Activated T-helper 1 cell treated with anti-CD3 and anti-CD28 coated beads, Interleukin-12 subunit alpha, Interleukin-12 subunit beta, Interleukin-2, Interleukin-4 antibody, amounts not matched to agents 30 ng/mL and 10 ng/mL and 1 ng/mL, durations not matched to agents 14 hours and 24 hours and 36 hours (primary cell): ENCODE results near the gene KMO. TPM values are rescaled to one million over a fixed set of nuclear protein-coding genes. Genes with fewer than 3 reads are reported as not detected.
A peak's percentile ranks its signal among the peaks of the same experiment; 100 is the strongest.

ENCODE experiments used
- DNase-seq: peaks from one replicate; pipeline ENCODE4 v3.0.0; 2021; ENCODE audit warnings: low spot score
- H3K27ac Mint-ChIP-seq: one replicate; pipeline ENCODE4 v1.8.0; 2021; ENCODE audit warnings: mild to moderate bottlenecking, mixed read lengths
- H3K27me3 Mint-ChIP-seq: one replicate; pipeline ENCODE4 v1.8.0; 2022; ENCODE audit warnings: mild to moderate bottlenecking, moderate library complexity, mixed read lengths; ENCODE audit not compliant: insufficient read depth
- H3K36me3 Mint-ChIP-seq: one replicate; pipeline ENCODE4 v1.8.0; 2021; ENCODE audit warnings: low read depth, mixed read lengths
- H3K4me1 Mint-ChIP-seq: one replicate; pipeline ENCODE4 v1.8.0; 2021; ENCODE audit warnings: low read depth, mixed read lengths
- H3K4me3 Mint-ChIP-seq: one replicate; pipeline ENCODE4 v1.8.0; 2021; ENCODE audit warnings: mild to moderate bottlenecking, moderate library complexity, mixed read lengths
- H3K9me3 Mint-ChIP-seq: one replicate; pipeline ENCODE4 v1.8.0; 2021; ENCODE audit warnings: mixed read lengths
- intact Hi-C: fragments of 100-400 bp; cut with micrococcal nuclease; formaldehyde crosslinking; loops from one replicate; pipeline ENCODE4 v1.15.1; 2024
- total RNA-seq: library from RNA; stranded (reverse); gene quantifications from 2 replicates; pipeline ENCODE4 v1.2.3, GENCODE V29; 2022

The KMO gene
- total RNA-seq, 1 donor from 2014 or later, result not detected

GRCh38 chr1:241639623-241640148 lies 107.5 kb downstream of the KMO start:
- intact Hi-C loops, result loop anchor here (1.0 to 2.0 kb wide), 7 partner anchors 12 to 1615 kb away; partner anchors contain the start of genes CEP170 and FH
- H3K9me3 Mint-ChIP-seq, result peaks cover 9% of the 10 kb centered on the region
- H3K27me3 Mint-ChIP-seq, result no peaks in the 10 kb centered on the region
- peaks cover 19% of the 10 kb centered on the region for H3K36me3 Mint-ChIP-seq
- H3K4me1 Mint-ChIP-seq, result peaks cover 59% of the 10 kb centered on the region
- peak; percentile 24 for DNase-seq
- peak overlapping the region; percentile 82 for H3K27ac Mint-ChIP-seq
- H3K4me3 Mint-ChIP-seq, result peak overlapping the region; percentile 84

DNA sequence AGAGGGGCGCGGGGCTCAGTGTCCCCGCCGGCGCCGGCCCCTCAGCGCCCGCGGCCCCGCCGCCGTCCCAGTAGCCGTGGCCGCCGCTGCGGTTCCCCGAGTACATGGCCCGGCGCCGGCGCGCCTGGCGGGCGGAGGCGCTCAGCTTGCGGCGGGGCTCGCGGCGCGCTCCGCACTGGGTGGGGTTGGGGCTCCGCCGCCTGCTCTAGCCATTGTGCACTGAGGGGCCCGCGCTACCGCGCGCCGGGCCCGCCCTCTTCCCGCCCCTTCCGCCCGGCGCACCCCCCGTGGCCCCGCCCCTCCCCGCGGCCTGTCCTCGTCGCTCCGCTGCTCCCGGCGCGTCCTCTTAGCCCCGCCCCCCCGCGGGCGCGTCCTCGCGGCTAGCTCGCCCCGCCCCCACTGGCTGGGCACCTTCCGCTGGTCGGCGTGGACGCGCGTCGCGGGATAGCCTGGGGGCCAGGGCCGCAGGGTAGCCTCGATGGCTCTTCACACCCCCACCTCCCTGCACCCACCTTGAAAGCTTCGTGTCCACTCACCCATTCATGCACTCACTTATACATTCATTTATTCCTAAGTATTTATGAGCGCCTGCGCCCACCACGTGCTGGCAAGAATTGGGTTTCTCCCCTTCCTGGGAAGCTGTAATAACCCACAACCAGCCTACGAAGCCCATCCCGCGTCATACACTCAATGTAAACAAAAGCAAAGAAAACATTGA lies 108.1 kb downstream of the KMO start, which contains the start of the genes CHML and OPN3:
Gene CHML, minus strand, starts transcription at position 221 of the 718 bp plus-strand sequence. CDS start 4,603 bp downstream, outside the sequence.
Gene OPN3, minus strand, starts transcription at position 221 of the 718 bp plus-strand sequence. Its CDS starts 115 bp downstream, at position 106.
- H3K36me3 Mint-ChIP-seq, result peaks cover 14% of the 10 kb centered on the region
- H3K9me3 Mint-ChIP-seq, result peaks cover 9% of the 10 kb centered on the region
- peaks cover 54% of the 10 kb centered on the region for H3K4me1 Mint-ChIP-seq
- H3K27me3 Mint-ChIP-seq, result no peaks in the 10 kb centered on the region
- H3K27ac Mint-ChIP-seq, result peak within 1 kb of the TSS; percentile 85
- intact Hi-C loops, result loop anchor here (1.0 to 2.0 kb wide), 7 partner anchors 13 to 1614 kb away; partner anchors contain the start of genes CEP170 and FH
- H3K4me3 Mint-ChIP-seq, result peak within 1 kb of the TSS; percentile 84
- DNase-seq, result peak; percentile 90

DNA sequence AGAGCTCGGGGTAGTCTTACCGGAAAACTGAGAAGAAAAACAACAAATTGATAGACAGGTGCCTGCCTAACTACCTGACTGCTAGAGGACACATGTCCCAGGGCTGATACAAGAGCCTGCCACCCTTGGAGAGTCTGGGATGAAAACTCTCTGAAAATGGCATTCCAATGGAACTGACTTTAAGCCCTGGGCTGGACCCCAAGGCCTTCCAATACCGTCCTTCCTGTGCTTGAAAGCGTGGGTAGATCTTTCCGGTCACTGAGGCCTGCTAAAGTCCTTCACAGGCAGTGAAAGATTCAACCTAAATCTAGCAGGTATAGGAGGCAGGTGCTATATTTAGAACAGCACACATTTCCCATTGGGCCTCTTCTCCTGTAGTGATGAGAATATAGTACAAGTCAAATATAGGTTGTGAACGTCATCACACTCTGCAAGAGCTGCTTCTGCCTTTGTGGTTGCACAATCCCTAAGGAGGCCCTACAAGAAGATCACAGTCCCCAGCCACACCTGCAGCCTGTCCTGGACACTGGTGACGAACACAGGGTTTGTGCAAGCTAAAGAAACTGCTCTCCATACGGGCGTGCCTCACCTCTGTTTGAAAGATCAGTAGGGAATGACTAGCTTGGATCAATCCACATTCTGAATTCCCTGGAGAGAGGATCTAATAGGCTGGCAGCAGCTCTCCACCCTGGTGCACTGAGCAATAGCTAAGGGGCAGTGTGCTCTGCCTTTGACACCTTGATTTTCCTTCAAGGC lies 108.9 kb downstream of the KMO start:
- Mint-ChIP-seq H3K4me3 (peak overlapping the region; percentile 78), H3K9me3 (peaks cover 9% of the 10 kb centered on the region), H3K27me3 (no peaks in the 10 kb centered on the region), H3K27ac (peak overlapping the region; percentile 85), H3K4me1 (peaks cover 46% of the 10 kb centered on the region), H3K36me3 (peaks cover 11% of the 10 kb centered on the region)
- DNase-seq, result no peak
- intact Hi-C loops, result loop anchor here (1.0 to 2.0 kb wide), 7 partner anchors 14 to 1614 kb away; partner anchors contain the start of genes CEP170 and FH

DNA sequence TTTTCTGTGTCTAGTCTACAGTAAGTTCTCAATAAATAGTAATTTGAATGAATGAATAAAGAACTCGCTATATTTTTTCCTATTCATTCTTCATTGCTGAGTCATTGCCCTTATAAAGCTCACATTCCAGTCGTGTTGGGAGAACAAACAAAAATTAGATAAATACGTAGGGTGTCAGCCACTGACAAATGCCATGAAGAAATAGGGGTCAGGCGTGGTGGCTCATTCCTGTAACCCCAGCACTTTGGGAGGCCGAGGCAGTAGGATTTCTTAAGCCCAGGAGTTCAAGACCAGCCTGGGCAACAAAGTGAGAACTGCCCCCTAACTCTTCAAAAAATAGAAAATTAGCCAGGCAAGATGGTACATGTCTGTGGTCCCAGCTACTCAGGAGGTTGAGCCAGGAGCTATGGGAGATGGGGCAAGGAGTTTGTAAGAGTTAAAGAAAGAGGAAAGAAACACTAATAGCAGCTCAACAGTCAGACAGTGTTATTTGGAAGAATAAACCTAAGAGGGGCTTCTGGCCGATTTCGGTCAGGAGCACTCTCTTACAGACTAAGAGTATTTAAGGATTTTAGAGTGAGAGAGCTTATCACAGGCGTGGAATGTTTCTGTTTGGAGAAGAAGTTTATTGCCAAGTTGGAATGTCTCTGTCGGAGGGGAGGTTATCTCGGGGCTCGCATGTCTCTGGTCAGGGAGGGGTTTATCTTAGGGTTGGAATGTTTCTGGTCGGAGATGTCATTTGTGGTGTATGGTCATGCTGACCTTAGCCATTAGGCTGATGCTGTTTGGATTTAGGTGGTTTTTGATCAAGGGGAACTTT lies 109.8 kb downstream of the KMO start:
- no peak overlapping the region for H3K4me3 Mint-ChIP-seq
- intact Hi-C loops, result loop anchor here (2.0 kb wide), 1 partner anchor 1613 kb away; the partner anchor contains the start of gene CEP170
- no peaks in the 10 kb centered on the region for H3K27me3 Mint-ChIP-seq
- H3K36me3 Mint-ChIP-seq, result peaks cover 8% of the 10 kb centered on the region
- no peak overlapping the region for H3K27ac Mint-ChIP-seq
- H3K9me3 Mint-ChIP-seq, result peaks cover 9% of the 10 kb centered on the region
- peaks cover 37% of the 10 kb centered on the region for H3K4me1 Mint-ChIP-seq
- DNase-seq, result no peak

DNA sequence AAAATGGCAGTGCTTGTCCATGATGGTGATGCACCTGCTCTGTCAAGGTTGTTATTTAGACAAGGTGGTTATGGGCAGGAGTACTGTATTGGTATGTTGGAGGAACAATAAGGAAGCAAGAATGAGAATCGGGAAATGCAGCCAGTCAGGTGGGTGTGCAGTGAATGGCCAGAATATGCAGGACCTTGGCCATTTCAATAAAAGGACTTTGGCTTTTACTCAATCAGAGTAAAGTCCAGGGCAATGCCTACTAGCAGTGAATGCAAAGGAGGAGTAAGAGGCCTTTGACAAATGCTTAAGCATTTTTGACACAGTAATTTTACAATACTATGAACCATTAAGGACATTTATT lies 110.4 kb downstream of the KMO start:
- Mint-ChIP-seq H3K4me1 (peaks cover 31% of the 10 kb centered on the region), H3K27me3 (no peaks in the 10 kb centered on the region), H3K4me3 (no peak overlapping the region), H3K9me3 (peaks cover 9% of the 10 kb centered on the region), H3K27ac (no peak overlapping the region), H3K36me3 (peaks cover 8% of the 10 kb centered on the region)
- DNase-seq, result no peak
- intact Hi-C loops, result no loop called here

DNA sequence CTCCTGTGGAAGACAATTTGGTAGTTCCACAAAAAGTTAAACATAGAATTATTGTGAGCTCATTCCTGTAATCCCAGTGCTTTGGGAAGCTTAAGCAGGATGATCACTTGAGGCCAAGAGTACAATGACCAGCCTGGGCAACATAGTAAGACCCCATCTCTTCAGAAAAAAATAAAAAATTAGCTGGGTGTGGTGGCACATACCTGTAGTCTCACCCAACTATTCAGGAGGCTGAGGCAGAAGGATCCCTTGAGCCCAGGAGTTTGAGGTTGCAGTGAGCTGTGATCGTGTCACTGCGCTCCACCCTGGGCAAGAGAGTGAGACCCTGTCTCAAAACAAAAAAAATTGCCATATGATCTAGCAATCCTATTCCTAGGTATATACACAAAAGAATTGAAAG lies 112.1 kb downstream of the KMO start:
- Mint-ChIP-seq H3K36me3 (no peaks in the 10 kb centered on the region), H3K27me3 (no peaks in the 10 kb centered on the region), H3K27ac (peak overlapping the region; percentile 46), H3K4me1 (peaks cover 16% of the 10 kb centered on the region), H3K4me3 (no peak overlapping the region), H3K9me3 (peaks cover 9% of the 10 kb centered on the region)
- intact Hi-C loops, result no loop called here
- no peak for DNase-seq

DNA sequence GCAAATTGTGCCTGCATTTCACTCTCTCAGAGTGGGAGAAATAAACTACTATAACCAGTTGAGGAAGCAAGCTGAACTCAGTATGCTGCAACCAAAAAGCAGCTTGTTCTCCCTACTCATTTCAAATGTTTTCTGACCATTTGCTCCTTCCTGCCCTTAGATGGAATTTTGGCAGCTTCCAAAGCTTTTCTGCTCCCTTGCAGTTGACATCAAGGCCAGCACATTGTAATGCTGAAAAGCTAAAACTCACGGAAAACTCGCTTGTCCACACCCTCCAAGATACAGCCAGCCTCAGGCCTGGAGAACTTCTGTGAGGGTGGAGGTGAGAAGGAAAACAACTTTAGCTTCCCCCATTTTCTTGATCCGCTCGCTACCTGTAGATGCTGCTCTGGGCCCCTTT lies 113.0 kb downstream of the KMO start:
- Mint-ChIP-seq H3K36me3 (no peaks in the 10 kb centered on the region), H3K4me3 (no peak overlapping the region), H3K27me3 (no peaks in the 10 kb centered on the region), H3K9me3 (peaks cover 9% of the 10 kb centered on the region), H3K27ac (no peak overlapping the region), H3K4me1 (peaks cover 16% of the 10 kb centered on the region)
- DNase-seq, result no peak
- intact Hi-C loops, result no loop called here

Other genes with a start within 250 kb of the KMO start
- gene RGS7, start 175.2 kb upstream of the KMO start, total RNA-seq, result not detected in 2 replicates
- gene FH, start 12.6 kb upstream of the KMO start, total RNA-seq, result 94.5 and 101 TPM in 2 replicates
- gene CHML, start 108.0 kb downstream of the KMO start, total RNA-seq, result 17.8 and 20.8 TPM in 2 replicates
- 9.5 and 11.1 TPM in 2 replicates for gene OPN3, start 108.0 kb downstream of the KMO start, total RNA-seq
- not detected in 2 replicates for gene WDR64, start 119.9 kb downstream of the KMO start, total RNA-seq